GM12801 (cell line): ENCODE measurements around the gene GPRC5D.

ENCODE experiments used
- TF ChIP-seq, protein P1 (sequence below): IDR thresholded peaks from one replicate; pipeline ENCODE4 v1.5.1; 2011; ENCODE audit warnings: control low read depth; ENCODE audit not compliant: insufficient read length; ENCODE audit errors: extremely low read depth

Gene GPRC5D

DNA sequence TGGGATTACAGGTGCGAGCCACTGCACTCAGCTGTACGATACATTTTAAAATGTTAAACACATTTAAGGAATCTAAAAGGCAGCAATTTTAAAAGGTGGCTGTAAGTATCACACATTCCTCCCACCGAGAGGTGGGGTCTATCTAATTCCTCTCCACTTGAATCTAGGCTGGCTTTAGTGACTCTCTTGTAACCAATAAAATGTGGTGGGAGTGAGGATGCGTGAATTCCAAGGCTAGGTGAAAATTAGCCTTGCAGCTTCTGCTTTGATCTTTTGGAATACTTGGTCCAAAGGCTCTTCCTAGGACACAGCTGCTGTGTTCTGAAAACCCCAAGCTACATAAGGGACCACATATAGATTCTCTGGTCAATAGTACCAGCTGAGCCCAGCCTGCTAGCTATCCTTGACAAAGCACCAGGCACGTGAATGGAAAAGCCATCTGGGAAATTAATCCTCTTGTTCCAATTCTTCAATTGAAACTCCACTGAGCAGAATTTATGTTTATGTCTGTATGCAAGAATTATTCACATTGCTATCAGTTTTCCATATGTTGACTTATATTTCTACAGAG, 8.8 kb upstream of the GPRC5D start:
- TF ChIP-seq, protein P1, sequence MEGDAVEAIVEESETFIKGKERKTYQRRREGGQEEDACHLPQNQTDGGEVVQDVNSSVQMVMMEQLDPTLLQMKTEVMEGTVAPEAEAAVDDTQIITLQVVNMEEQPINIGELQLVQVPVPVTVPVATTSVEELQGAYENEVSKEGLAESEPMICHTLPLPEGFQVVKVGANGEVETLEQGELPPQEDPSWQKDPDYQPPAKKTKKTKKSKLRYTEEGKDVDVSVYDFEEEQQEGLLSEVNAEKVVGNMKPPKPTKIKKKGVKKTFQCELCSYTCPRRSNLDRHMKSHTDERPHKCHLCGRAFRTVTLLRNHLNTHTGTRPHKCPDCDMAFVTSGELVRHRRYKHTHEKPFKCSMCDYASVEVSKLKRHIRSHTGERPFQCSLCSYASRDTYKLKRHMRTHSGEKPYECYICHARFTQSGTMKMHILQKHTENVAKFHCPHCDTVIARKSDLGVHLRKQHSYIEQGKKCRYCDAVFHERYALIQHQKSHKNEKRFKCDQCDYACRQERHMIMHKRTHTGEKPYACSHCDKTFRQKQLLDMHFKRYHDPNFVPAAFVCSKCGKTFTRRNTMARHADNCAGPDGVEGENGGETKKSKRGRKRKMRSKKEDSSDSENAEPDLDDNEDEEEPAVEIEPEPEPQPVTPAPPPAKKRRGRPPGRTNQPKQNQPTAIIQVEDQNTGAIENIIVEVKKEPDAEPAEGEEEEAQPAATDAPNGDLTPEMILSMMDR: no peak

DNA sequence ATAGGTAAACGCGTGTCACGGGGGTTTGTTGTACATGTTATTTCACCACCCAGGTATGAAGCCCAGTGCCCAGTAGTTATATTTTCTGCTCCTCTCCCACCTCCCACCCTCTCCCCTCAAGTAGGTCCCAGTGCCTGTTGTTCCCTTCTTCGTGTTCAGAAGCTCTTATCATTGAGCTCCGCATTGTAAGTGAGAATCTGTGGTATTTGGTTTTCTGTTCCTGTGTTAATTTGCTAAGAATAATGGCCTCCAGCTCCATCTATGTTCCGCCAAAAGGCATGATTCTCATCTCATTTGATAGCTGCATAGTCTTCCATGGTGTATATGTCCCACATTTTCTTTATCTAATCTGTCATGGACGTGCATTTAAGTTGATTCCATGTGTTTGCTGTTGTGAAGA, 6.9 kb upstream of the GPRC5D start:
- TF ChIP-seq, protein P1: no peak

DNA sequence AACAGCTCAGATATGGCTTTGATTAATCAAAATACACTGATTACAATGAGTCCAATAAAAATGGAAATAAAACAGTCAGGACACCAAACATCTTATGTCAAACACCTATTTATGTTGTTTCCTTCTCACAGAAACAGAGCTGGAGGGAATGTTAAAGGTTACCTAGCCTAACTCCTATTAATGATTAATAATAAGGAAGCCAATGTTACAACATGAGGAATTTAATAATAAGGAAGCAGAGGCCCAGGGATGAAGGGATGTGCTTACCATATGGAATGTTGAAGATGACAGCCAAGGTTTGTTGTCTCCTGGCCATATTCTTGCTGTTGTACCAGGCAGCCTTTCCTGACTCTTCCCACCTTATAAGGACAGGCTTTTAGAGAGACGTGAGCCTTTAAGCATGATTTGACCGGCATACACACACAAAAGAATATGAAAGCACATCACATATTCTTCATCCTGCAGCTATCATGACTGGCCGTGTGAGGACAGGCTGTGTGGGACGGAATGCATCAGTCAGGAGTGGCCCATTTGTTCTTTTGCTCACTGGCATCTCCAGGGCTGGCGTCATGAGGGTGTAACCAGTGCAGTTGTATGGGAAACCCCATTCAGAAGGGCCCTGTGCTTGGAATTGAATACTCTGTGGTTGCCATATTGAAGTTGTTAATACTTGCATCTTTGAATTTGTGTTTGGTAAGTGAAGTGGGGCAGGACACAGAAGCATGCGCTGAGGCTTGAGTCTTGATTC, 3.1 kb upstream of the GPRC5D start:
- TF ChIP-seq, protein P1: no peak

DNA sequence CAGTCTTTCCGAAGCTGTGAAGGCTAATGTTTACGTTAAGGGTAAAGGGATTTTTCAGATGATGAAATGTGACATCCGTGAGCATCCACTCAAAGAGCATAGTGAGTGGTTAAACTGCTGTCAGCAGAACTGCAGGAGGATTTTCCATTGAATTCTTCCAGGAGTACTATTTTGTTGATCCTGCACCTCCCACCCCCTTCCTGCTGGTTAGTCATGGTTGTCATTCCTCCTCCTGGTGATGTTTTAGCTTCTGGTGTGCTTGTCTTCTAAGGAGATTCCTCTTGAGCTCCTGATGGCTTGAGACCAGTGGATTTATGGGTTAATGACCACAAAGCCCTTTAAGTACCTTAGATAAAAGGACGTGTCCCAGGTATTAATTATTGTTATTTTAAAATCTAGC, 2.4 kb upstream of the GPRC5D start:
- TF ChIP-seq, protein P1: no peak

DNA sequence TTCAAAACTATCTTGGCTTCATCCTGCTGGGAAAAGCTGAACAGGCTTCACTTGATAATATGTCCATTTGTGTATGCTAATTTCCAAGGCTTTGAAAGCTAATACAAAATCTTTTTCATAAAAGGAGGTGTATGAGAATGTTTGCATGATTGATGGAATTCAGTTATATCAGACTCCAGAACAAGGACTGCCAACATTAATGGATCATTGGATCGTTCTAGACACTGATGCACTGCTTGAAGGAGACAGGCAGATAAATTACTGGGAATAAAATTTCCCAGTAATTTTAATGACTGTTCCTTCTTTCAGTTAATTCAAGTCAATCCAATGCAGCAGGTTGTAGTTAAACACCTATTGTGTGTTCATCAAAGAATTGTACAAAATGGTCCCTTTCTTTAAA, 466 bp downstream of the GPRC5D start:
- TF ChIP-seq, protein P1: no peak

DNA sequence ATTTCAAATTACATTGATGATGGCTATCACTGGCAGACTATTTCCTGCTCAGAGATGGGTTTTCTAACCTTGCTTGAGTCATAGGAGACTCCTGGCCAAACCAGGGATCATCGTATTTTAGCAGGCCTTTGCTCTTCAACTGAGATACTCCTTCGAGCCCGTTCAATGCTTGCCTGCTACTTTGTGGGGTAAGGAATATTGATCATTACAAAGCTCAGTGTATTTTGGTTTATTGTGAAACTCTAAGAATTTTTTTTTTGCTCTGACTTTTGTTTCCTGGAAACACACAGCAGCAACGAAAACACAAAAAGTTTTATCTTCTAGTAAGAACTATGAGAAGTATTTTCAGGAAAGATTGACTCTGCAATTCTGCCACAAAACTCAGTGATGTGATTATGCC, 4.1 kb downstream of the GPRC5D start:
- TF ChIP-seq, protein P1: no peak

DNA sequence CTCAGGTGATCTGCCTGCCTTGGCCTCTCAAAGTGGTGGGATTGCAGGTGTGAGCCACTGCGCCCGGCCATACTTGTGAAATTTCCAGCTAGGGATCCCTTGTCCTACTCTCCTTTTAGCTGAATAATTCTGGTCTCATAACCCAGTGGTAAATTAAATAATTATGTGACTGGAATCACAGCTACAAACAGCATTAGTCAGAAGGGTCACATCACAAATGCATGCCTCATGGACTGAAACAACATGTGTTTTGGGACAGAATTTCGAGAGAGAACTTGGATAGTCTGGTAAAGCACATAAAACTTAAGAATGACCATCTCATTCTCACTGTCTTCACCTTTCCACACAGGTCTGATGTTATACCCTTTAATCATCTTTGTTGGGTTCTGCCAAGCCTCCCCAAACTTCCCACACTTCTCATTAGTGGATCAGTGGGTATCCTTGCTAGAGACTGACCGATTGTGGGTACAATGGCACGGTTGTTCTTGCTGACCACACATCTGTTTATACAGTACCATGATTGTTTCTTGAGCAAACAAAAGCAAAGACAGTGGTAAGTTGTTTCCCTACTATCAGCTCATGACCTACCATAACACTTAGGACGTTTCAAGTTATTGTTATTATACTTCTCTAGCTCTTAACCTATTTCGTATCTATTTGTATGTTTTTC, 5.1 kb downstream of the GPRC5D start:
- TF ChIP-seq, protein P1: no peak
